Spleen (tissue), 7 donors: Measurements from ENCODE around the gene ACOX2.

ENCODE experiments used
- CTCF ChIP-seq, 11 experiments: fragments of 200-600 bp in 7 of 11; fragments of 450-650 bp in 4 of 11; sonication (generic) in 4 of 11; IDR thresholded peaks in 8 of 11; conservative IDR thresholded peaks in 3 of 11; 1 replicate in 7 of 11; 2 replicates in 4 of 11; pipeline versions ENCODE4 v1.4.0 to v1.8.0; 2016 to 2021; ENCODE audit warnings: antibody characterized with exemption in 11 of 11, inconsistent platforms in 4 of 11, mild to moderate bottlenecking in 1 of 11
- POLR2AphosphoS5 ChIP-seq, 3 donors: sonication (generic); formaldehyde crosslinking; IDR thresholded peaks; one replicate each; pipeline ENCODE4 v1.5.1; 2017; ENCODE audit warnings: antibody characterized with exemption in 3 of 3
- donor health status: DM: no; HTN: no; CAD: no; lungs with moderate emphysema.
- donor health status: DM: no; HTN: no; CAD: no.
- donor health status: DM: no; HTN: no; CAD: no.

- TF ChIP-seq CTCF (IDR thresholded peaks at IDR 0.05 in 8 of 11, conservative IDR thresholded peaks at IDR 0.05 in 3 of 11) (no peak), POLR2AphosphoS5 (IDR thresholded peaks at IDR 0.05) (no peak)
Observed at GRCh38 chr3:58534592-58535494, 2.1 kb downstream of the ACOX2 start.
